B cell (primary cell): ENCODE results near the gene SHISA2. TPM values are rescaled to one million over a fixed set of nuclear protein-coding genes. Genes with fewer than 3 reads are reported as not detected.

Experiments used
- ATAC-seq: fragments of 200-7000 bp; cut with Tn5 transposase; one replicate; pipeline ENCODE4 v1.10.0; 2021; ENCODE audit warnings: low read depth, mild to moderate bottlenecking, moderate number of reproducible peaks, moderate library complexity
- CTCF ChIA-PET: fragments of 350-600 bp; sonication (Branson Sonifier 250); formaldehyde crosslinking; loops from one replicate; lab custom pipeline; 2021; ENCODE audit warnings: antibody characterized with exemption, inconsistent platforms; lab: Charles Lee
- POLR2A ChIA-PET: fragments of 350-600 bp; sonication (Branson Sonifier 250); formaldehyde crosslinking; loops from one replicate; lab custom pipeline; 2021; ENCODE audit warnings: antibody characterized with exemption; lab: Charles Lee
- DNase-seq: peaks from one replicate; pipeline ENCODE4 v3.0.0; 2013
- H2AFZ ChIP-seq: 2 replicates; pipeline ENCODE4 v1.6.1; 2012; ENCODE audit warnings: mild to moderate bottlenecking, low read depth, low read length; ENCODE audit not compliant: insufficient read depth, poor library complexity, severe bottlenecking
- H3K27ac ChIP-seq, 2 donors: 1 replicate in 1 of 2; 2 replicates in 1 of 2; pipeline ENCODE4 v1.5.1; 2012 to 2013; ENCODE audit warnings: low read length in 2 of 2, mild to moderate bottlenecking in 2 of 2, moderate library complexity in 1 of 2
- H3K27me3 ChIP-seq, 4 experiments: fragments of 200-600 bp in 1 of 4; sonication (generic) in 1 of 4; replicated peaks in 1 of 4; 1 replicate in 2 of 4; 2 replicates in 2 of 4; pipeline versions ENCODE4 v1.6.1 to v1.7.0; 2013 to 2016; ENCODE audit warnings: low read length in 3 of 4, mild to moderate bottlenecking in 2 of 4, mixed read lengths in 1 of 4, moderate library complexity in 1 of 4; ENCODE audit not compliant: insufficient read depth in 4 of 4, control insufficient read depth in 3 of 4; ENCODE audit errors: control extremely low read depth in 1 of 4
- H3K36me3 ChIP-seq, 2 experiments: replicated peaks in 1 of 2; 1 replicate in 1 of 2; 2 replicates in 1 of 2; pipeline versions ENCODE4 v1.6.1 to v1.7.1; 2013; ENCODE audit warnings: low read length in 1 of 2; ENCODE audit not compliant: insufficient read depth in 2 of 2, control insufficient read depth in 1 of 2; ENCODE audit errors: control extremely low read depth in 1 of 2, extremely low read depth in 1 of 2
- H3K4me1 ChIP-seq, 2 donors: fragments of 200-600 bp in 1 of 2; sonication (generic) in 1 of 2; 1 replicate in 1 of 2; 2 replicates in 1 of 2; pipeline versions ENCODE4 v1.5.1 to v1.6.1; 2013 to 2017; ENCODE audit warnings: low read length in 2 of 2; ENCODE audit not compliant: control insufficient read depth in 2 of 2, insufficient read depth in 2 of 2
- H3K4me2 ChIP-seq: replicated peaks from 2 replicates; pipeline ENCODE3; 2012; ENCODE audit warnings: mild to moderate bottlenecking, low read depth, low read length; ENCODE audit not compliant: poor library complexity, severe bottlenecking
- H3K4me3 ChIP-seq, 5 experiments: fragments of 200-600 bp in 1 of 5; sonication (generic) in 1 of 5; 1 replicate in 3 of 5; 2 replicates in 2 of 5; pipeline versions ENCODE4 v1.5.1 to v1.7.0; 2011 to 2016; ENCODE audit warnings: low read length in 4 of 5, mild to moderate bottlenecking in 4 of 5, low read depth in 2 of 5, control low read depth in 1 of 5, moderate library complexity in 1 of 5; ENCODE audit not compliant: insufficient read depth in 1 of 5; ENCODE audit errors: control extremely low read depth in 1 of 5, extremely low read depth in 1 of 5
- H3K79me2 ChIP-seq: fragments of 200-600 bp; sonication (generic); one replicate; pipeline ENCODE4 v1.6.0; 2016; ENCODE audit warnings: low read length; ENCODE audit not compliant: control insufficient read depth, insufficient read depth
- H3K9ac ChIP-seq: fragments of 200-600 bp; sonication (generic); 2 replicates; pipeline ENCODE4 v1.6.1; 2017; ENCODE audit warnings: mild to moderate bottlenecking, low read length, moderate library complexity
- H3K9me3 ChIP-seq, 3 donors: one replicate each; pipeline versions ENCODE4 v1.6.1 to v1.7.1; 2013; ENCODE audit warnings: low read length in 2 of 3; ENCODE audit not compliant: control insufficient read depth in 2 of 3, insufficient read depth in 1 of 3; ENCODE audit errors: control extremely low read depth in 1 of 3
- H4K20me1 ChIP-seq: 2 replicates; pipeline ENCODE4 v1.6.0; 2012; ENCODE audit warnings: mild to moderate bottlenecking, low read length; ENCODE audit not compliant: insufficient read depth, control insufficient read depth, poor library complexity, severe bottlenecking
- H3K27ac Mint-ChIP-seq: one replicate; pipeline ENCODE4 v1.8.0; 2021; ENCODE audit warnings: mixed read lengths
- H3K27me3 Mint-ChIP-seq: one replicate; pipeline ENCODE4 v1.8.0; 2021; ENCODE audit warnings: mixed read lengths
- H3K4me1 Mint-ChIP-seq: one replicate; pipeline ENCODE4 v1.8.0; 2021; ENCODE audit warnings: mixed read lengths
- H3K4me3 Mint-ChIP-seq: one replicate; pipeline ENCODE4 v1.8.0; 2021; ENCODE audit warnings: mixed read lengths
- H3K9me3 Mint-ChIP-seq: one replicate; pipeline ENCODE4 v1.8.0; 2022; ENCODE audit warnings: mixed read lengths; ENCODE audit not compliant: insufficient read depth
- EZH2 ChIP-seq: IDR thresholded peaks from 2 replicates; pipeline ENCODE4 v1.6.1; 2012; ENCODE audit warnings: borderline replicate concordance, low read depth, mild to moderate bottlenecking, moderate library complexity, low read length; ENCODE audit not compliant: insufficient read depth, poor library complexity, severe bottlenecking
- WGBS: methylation state at CpG from one replicate; pipeline ENCODE4 v1.1.5; 2013; ENCODE audit warnings: missing lambda C conversion rate; ENCODE audit not compliant: insufficient coverage; 5-methylcytosine and 5-hydroxymethylcytosine counted together
- intact Hi-C: fragments of 100-400 bp; cut with micrococcal nuclease; formaldehyde crosslinking; loops from one replicate; pipeline ENCODE4 v1.10.0; 2022
- polyA plus RNA-seq: library from polyadenylated mRNA; depleted of rRNA; stranded (reverse); fragments of >200 nt; gene quantifications from 2 replicates; pipeline ENCODE4 v1.2.3, GENCODE V29; 2012
- total RNA-seq, 2 donors: library from RNA; stranded (reverse); fragments of 120-200 nt in 1 of 2; gene quantifications; 1 replicate in 1 of 2; 2 replicates in 1 of 2; pipeline versions ENCODE4 v1.2.3 to v1.2.4, GENCODE V29; 2013 to 2022
- TF ChIP-seq, protein P1 (sequence below): fragments of 200-600 bp; IDR thresholded peaks from one replicate; pipeline ENCODE4 v1.8.0; 2022; ENCODE audit warnings: antibody characterized with exemption, mild to moderate bottlenecking

Gene SHISA2
- total and polyA plus RNA-seq, 2 donors (not counting 1 experiment from before 2014, with no cell fraction given), result 0.03 TPM; not detected in 1

- H3K4me1 Mint-ChIP-seq, result no peaks in the 10 kb centered on the region
- H3K4me3 Mint-ChIP-seq, result no peak overlapping the region
- ChIA-PET POLR2A (no interaction called here), CTCF (no interaction called here)
- no peak for ATAC-seq
- no peaks in the 10 kb centered on the region for H3K27me3 ChIP-seq
- H4K20me1 ChIP-seq, result no peaks in the 10 kb centered on the region
- no peak overlapping the region for H3K27ac ChIP-seq
- H3K9me3 ChIP-seq, result no peaks in the 10 kb centered on the region
- no peak overlapping the region for H3K27ac Mint-ChIP-seq
- no peak for TF ChIP-seq EZH2
- TF ChIP-seq, protein P1, sequence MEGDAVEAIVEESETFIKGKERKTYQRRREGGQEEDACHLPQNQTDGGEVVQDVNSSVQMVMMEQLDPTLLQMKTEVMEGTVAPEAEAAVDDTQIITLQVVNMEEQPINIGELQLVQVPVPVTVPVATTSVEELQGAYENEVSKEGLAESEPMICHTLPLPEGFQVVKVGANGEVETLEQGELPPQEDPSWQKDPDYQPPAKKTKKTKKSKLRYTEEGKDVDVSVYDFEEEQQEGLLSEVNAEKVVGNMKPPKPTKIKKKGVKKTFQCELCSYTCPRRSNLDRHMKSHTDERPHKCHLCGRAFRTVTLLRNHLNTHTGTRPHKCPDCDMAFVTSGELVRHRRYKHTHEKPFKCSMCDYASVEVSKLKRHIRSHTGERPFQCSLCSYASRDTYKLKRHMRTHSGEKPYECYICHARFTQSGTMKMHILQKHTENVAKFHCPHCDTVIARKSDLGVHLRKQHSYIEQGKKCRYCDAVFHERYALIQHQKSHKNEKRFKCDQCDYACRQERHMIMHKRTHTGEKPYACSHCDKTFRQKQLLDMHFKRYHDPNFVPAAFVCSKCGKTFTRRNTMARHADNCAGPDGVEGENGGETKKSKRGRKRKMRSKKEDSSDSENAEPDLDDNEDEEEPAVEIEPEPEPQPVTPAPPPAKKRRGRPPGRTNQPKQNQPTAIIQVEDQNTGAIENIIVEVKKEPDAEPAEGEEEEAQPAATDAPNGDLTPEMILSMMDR, result no peak
- H3K9me3 Mint-ChIP-seq, result no peaks in the 10 kb centered on the region
- 91% methylated on average over 12 of the region's 12 CpGs for WGBS
- H3K4me3 ChIP-seq, result no peak overlapping the region
- no peak overlapping the region for H3K9ac ChIP-seq
- intact Hi-C loops, result no loop called here
- DNase-seq, result no peak
- no peaks in the 10 kb centered on the region for H3K36me3 ChIP-seq
- H3K4me2 ChIP-seq, result no peak overlapping the region
- H2AFZ ChIP-seq, result no peak overlapping the region
- no peaks in the 10 kb centered on the region for H3K4me1 ChIP-seq
- peaks cover 26% of the 10 kb centered on the region for H3K27me3 Mint-ChIP-seq
- no peaks in the 10 kb centered on the region for H3K79me2 ChIP-seq
Measured at GRCh38 chr13:26025196-26025595, 26.6 kb downstream of the SHISA2 start.

DNA sequence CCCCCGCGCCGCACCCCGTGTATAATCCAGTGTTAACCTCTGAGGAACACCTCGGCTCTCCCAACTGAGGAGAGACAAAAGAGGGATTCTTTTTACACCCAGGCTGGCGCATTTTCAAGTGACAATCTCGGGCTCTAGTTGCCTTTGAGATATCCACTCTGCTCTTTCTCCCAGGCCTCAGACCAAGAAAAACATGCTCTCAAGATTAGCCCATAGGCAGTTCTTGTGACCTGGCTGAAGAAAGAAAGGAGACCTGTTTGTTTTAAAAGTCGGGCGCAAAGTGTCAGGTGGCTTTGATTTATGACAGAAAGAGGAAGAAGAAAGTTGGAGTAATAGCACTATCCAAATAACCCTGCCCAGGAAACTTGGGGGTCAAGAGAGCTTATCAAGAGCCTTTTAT is 27.3 kb downstream of the SHISA2 start:
- POLR2A ChIA-PET, result no interaction called here
- 100% methylated on average over 2 of the region's 9 CpGs for WGBS

More for the DNA sequence above, 27.3 kb downstream of the SHISA2 start:
- intact Hi-C loops, result no loop called here
- Mint-ChIP-seq H3K9me3 (no peaks in the 10 kb centered on the region), H3K27ac (no peak overlapping the region), H3K4me1 (no peaks in the 10 kb centered on the region), H3K4me3 (no peak overlapping the region), H3K27me3 (peaks cover 29% of the 10 kb centered on the region)
- H3K27ac ChIP-seq, result no peak overlapping the region
- H3K4me2 ChIP-seq, result no peak overlapping the region
- ATAC-seq (no peak), DNase-seq (no peak)
- no peak overlapping the region for H2AFZ ChIP-seq
- H3K79me2 ChIP-seq, result no peaks in the 10 kb centered on the region
- no peaks in the 10 kb centered on the region for H3K36me3 ChIP-seq
- H3K27me3 ChIP-seq, result no peaks in the 10 kb centered on the region
- no peaks in the 10 kb centered on the region for H3K4me1 ChIP-seq
- H3K9ac ChIP-seq, result no peak overlapping the region
- no peak overlapping the region for H3K4me3 ChIP-seq
- TF ChIP-seq, protein P1, result no peak
- TF ChIP-seq EZH2, result no peak
- H3K9me3 ChIP-seq, result no peaks in the 10 kb centered on the region
- H4K20me1 ChIP-seq, result no peaks in the 10 kb centered on the region
- CTCF ChIA-PET, result no interaction called here
